HG03565 (cell line): ENCODE measurements around the gene ANP32A.

Source experiments
- ATAC-seq: cut with Tn5 transposase; IDR thresholded peaks from one replicate; pipeline ENCODE4 v1.9.1; 2021; ENCODE audit warnings: mild to moderate bottlenecking, moderate library complexity; ENCODE audit not compliant: unreplicated experiment

ANP32A gene

DNA sequence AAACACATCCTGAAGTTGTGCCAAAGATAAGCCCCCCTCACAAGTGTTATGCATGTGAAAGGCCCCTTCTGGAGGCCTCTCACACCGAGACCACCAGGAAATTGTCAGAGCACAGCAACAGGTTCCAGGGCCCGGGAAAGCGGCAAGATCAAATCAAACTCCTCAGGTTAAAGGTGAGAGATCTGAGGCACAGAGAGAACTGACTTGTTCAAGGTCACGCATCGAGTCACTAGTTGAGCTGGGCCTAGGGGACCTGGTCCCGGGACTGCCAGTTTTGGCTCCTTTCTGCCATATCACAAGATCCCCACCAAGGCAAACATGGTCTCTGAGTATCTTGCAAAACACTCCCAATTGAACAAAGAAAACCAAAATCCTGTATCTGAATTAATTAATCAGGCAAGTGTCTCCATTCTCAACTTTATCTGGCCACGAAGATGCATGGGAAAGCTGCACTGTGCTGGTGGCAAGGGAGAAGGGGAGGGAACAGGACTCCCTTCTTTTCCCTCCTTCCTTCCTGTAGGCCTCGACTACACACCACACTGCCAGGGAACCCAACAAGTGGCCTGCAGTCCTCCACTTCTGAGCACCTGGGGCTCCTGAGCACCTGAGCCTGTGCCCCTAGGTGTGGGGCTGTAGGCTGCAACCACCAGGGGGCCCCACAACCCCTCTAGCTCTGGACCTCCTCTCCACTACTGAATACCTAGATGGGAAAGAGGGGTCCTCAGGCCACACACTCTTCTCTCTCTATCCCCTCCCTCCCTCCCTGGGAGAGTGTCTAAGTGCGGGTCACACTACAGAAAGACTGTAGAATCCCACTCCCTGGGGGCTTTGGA is 37.3 kb downstream of the ANP32A start:
- no peak for ATAC-seq

- ATAC-seq, result no peak
Observed at GRCh38 chr15:68782589-68783161, 38.0 kb downstream of the ANP32A start.

GRCh38 chr15:68781766-68782588 is 38.7 kb downstream of the ANP32A start:
- ATAC-seq, result no peak

DNA sequence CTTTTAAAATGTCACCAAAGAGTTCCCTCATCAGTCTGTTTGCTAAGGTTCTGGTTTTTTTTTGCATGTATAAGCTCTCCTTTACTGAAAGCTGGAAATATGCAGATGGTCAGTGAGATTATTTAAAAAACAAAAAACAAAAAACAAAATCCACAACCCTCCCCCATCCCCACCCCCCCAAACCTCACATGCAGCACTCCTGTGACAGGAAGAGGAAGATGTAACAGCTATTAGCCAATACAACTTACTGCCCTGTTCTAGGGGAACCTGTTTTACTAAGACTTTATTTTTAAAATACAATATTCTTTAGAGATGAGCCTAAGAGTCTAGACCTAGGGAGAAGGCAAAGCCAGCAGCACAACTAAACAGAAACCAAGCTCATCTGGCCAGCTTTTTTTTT is 39.5 kb downstream of the ANP32A start:
- no peak for ATAC-seq

DNA sequence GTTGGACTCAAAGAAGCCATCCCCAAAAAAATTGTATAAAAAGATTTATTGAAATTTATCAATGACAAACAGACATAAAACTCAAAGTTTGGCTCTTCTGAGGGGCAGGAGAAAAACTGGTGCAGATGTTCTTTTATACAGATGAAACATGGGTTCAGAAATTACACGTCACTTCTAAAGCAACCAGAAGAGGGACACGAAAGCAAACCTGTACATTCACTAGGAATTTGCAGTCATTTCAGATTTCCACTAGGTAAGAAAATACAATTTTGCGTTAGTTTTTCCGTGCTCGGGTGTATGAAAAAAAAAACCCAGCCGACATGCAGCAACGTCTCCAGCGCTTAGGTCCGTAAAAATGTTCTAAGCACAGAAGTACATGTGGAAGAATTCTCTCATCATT is 41.8 kb downstream of the ANP32A start:
- ATAC-seq, result no peak

DNA sequence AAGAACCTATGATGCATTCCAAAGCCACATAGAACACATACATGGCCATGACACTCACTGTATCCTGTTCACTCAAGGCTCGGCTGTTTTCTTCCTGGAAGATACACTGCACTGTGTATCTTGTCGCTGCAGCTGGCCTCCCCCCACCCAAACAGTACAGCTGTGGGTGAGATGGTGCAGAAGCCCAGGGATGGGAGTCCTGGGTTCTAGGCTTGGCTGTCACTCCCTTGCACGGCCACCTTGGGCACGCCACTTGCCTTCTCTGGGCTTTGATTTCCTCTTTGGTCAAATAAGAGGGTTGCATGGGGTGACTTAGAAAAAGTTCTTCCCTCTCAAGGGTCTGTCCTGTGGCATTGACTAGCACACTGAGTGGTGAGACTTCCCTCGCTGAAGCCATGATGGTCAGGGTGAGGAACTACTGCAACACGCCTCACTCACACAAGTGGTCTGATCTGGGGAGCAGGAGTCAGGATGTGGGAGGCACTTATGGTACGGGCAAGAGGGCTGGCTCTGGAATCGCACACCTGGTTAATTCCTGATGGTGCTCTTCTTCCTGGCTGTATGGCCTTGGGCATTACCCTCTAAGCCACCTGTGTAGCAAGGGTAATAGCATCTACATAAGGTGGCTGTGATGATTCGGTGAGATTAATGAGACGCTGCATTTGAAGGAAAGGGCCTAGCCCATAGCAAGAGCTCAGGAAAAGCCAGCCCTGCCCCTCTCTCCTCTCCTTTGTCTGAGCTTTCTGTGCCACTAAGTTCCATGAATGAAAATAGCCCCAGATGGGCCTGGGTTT is 44.0 kb downstream of the ANP32A start:
- no peak for ATAC-seq

GRCh38 chr15:68775671-68776476 is 44.8 kb downstream of the ANP32A start:
- no peak for ATAC-seq

DNA sequence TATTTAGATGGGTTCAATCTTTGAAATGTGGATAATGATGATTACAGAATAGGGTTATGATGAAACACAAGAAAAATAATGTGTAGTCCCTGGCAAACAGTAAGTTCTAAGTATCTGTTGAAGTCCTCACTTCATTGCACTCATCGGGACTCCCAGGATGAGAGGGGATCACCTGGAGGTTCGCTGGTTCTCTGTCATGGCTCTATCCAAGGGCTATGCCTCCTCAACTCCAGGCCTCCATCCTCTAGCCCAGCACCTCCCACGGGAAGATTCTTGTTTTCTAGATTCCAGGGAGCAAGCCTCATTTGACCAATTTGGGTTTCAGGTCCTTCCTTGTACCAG is 45.5 kb downstream of the ANP32A start:
- ATAC-seq, result no peak

- ATAC-seq, result no peak
Observed at GRCh38 chr15:68774521-68775235, 46.0 kb downstream of the ANP32A start.

GRCh38 chr15:68774120-68774519 is 46.6 kb downstream of the ANP32A start:
- no peak for ATAC-seq

- ATAC-seq, result no peak
Observed at GRCh38 chr15:68773036-68773435, 47.7 kb downstream of the ANP32A start.

DNA sequence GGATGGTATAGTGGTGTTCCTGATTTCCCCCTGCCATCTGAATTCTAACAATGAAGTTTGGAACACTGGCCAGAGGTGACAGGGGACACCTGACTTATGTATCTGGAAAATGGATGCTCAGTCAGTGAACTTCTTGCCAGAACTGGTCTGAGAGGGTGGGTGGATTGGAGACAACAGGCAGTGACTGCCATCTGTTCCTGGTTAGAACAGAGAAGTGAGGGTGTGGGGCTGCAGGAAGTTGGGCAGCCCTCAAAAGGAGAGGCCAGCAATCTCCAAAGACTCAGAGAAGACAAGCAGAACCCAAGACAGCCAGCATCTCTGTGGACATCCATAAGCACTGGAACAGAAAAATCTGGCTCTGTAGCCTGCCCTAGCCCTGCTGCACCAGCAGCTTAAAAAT is 50.5 kb downstream of the ANP32A start:
- no peak for ATAC-seq

GRCh38 chr15:68769702-68770101 is 51.0 kb downstream of the ANP32A start:
- ATAC-seq, result no peak

GRCh38 chr15:68768321-68768720 is 52.4 kb downstream of the ANP32A start:
- ATAC-seq, result no peak

- ATAC-seq, result no peak
Observed at GRCh38 chr15:68767833-68768232, 52.9 kb downstream of the ANP32A start.

GRCh38 chr15:68765602-68766368 is 54.9 kb downstream of the ANP32A start:
- ATAC-seq, result no peak

DNA sequence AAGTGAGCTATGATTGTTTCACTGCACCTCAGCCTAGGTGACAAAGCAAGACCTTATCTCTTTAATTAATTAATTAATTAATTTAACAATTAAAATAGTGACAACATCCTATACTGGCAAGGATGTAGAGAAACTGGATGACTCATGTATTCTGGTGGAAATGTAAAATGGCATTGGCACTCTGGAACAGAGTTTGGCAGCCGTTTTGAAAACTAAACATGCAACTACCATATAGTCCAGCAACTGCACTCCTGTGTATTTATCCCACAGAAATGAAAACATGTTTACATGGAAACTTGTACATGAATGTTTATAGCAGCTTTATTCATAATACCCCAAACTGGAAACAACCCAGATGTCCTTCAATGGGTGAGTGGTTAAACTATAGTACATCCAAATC is 56.6 kb downstream of the ANP32A start:
- no peak for ATAC-seq

DNA sequence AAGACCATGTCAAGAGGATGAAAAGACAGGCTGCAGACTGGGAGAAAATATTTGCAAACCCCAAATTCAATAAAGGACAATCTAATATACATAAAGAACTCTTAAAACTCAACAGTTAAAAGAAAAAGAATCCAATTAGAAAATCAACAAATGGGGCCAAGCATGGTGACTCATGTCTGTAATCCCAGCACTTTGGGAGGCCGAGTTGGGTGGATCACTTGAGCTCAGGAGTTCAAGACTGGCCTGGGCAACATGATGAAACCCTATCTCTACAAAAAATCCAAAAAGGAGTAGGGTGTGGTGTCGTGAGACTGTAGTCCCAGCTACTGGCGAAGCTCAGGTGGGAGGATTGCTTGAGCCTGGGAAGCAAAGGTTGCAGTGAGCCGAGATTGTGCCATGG is 57.6 kb downstream of the ANP32A start:
- no peak for ATAC-seq
